HEK293 (cell line): Measurements from ENCODE around the gene TRMT61A.

ENCODE experiments used
- SP2 ChIP-seq: fragments of 450-650 bp; formaldehyde crosslinking; IDR thresholded peaks from 2 replicates; pipeline ENCODE4 v1.5.1; 2016; ENCODE audit warnings: missing biosample characterization, missing genetic modification characterization
- TF ChIP-seq, protein P1 (sequence below): fragments of 450-650 bp; formaldehyde crosslinking; IDR thresholded peaks from 2 replicates; pipeline ENCODE4 v1.5.1; 2016; ENCODE audit warnings: missing biosample characterization, missing genetic modification characterization

DNA sequence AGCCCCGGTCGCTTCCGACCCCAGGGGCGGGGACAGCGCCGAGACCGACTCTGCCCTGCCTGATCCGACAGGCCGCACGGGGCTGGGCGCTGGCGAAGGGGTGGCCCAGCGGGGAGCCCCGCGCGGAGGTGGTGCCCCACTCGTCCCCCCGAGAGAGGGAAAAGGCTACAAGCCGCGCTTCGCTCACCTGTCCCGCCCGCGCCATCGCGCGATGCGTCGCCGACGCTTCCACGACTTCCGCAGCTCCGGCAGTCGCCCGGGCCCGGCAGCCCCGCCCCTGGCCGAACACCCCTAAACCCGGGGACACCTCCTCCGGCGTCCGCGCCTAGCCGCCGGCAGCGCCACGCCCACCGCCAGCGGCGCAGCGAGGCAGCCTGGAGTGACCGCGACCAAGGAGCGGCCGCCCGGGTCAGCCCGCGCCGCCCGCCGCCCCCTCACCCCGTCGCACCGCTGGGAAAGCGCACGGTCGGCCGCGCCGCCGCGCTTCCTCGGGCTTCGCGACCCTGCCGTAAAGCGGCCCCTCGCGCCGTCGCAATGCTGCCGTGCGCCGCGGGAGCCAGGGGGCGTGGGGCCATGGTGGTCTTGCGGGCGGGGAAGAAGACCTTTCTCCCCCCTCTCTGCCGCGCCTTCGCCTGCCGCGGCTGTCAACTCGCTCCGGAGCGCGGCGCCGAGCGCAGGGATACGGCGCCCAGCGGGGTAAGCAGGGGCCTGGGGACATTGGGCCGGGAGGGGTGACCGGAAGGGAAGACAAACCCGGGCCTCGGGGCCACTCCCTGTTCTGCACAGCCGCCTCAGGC lies 33.6 kb downstream of the TRMT61A start, which contains the start of the genes BAG5 and COA8:
- peak; percentile 65 for TF ChIP-seq SP2 (tag by site-specific recombination)
- TF ChIP-seq, protein P1, sequence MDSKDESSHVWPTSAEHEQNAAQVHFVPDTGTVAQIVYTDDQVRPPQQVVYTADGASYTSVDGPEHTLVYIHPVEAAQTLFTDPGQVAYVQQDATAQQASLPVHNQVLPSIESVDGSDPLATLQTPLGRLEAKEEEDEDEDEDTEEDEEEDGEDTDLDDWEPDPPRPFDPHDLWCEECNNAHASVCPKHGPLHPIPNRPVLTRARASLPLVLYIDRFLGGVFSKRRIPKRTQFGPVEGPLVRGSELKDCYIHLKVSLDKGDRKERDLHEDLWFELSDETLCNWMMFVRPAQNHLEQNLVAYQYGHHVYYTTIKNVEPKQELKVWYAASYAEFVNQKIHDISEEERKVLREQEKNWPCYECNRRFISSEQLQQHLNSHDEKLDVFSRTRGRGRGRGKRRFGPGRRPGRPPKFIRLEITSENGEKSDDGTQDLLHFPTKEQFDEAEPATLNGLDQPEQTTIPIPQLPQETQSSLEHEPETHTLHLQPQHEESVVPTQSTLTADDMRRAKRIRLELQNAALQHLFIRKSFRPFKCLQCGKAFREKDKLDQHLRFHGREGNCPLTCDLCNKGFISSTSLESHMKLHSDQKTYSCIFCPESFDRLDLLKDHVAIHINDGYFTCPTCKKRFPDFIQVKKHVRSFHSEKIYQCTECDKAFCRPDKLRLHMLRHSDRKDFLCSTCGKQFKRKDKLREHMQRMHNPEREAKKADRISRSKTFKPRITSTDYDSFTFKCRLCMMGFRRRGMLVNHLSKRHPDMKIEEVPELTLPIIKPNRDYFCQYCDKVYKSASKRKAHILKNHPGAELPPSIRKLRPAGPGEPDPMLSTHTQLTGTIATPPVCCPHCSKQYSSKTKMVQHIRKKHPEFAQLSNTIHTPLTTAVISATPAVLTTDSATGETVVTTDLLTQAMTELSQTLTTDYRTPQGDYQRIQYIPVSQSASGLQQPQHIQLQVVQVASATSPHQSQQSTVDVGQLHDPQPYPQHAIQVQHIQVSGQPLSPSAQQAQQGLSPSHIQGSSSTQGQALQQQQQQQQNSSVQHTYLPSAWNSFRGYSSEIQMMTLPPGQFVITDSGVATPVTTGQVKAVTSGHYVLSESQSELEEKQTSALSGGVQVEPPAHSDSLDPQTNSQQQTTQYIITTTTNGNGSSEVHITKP (tag by site-specific recombination), result no peak
